Activated CD4-positive, alpha-beta T cell treated with anti-CD3 and anti-CD28 coated beads for 36 hours (primary cell): ENCODE results near the gene CCDC34. TPM values are rescaled to one million over a fixed set of nuclear protein-coding genes. Genes with fewer than 3 reads are reported as not detected.
A peak's percentile ranks its signal among the peaks of the same experiment; 100 is the strongest.

Experiments used
- ATAC-seq: fragments of 200-7000 bp; cut with Tn5 transposase; one replicate; pipeline ENCODE4 v1.10.0; 2021; ENCODE audit warnings: mild to moderate bottlenecking, moderate library complexity
- CTCF ChIA-PET: fragments of 350-600 bp; sonication (Branson Sonifier 250); formaldehyde crosslinking; loops from one replicate; lab custom pipeline; 2021; ENCODE audit warnings: antibody characterized with exemption; lab: Charles Lee
- POLR2A ChIA-PET: fragments of 350-600 bp; sonication (Branson Sonifier 250); formaldehyde crosslinking; loops from one replicate; lab custom pipeline; 2021; ENCODE audit warnings: antibody characterized with exemption, inconsistent platforms; lab: Charles Lee
- DNase-seq: peaks from one replicate; pipeline ENCODE4 v3.0.0-alpha.2; 2020
- H3K27ac Mint-ChIP-seq: one replicate; pipeline ENCODE4 v1.8.0; 2021; ENCODE audit warnings: mixed read lengths
- H3K27me3 Mint-ChIP-seq: one replicate; pipeline ENCODE4 v1.8.0; 2021; ENCODE audit warnings: mixed read lengths
- H3K36me3 Mint-ChIP-seq: one replicate; pipeline ENCODE4 v1.8.0; 2021; ENCODE audit warnings: low read depth, mixed read lengths
- H3K4me1 Mint-ChIP-seq: one replicate; pipeline ENCODE4 v1.8.0; 2021; ENCODE audit warnings: mixed read lengths
- H3K4me3 Mint-ChIP-seq: one replicate; pipeline ENCODE4 v1.8.0; 2021; ENCODE audit warnings: mild to moderate bottlenecking, moderate library complexity, mixed read lengths
- H3K9me3 Mint-ChIP-seq: one replicate; pipeline ENCODE4 v1.8.0; 2021; ENCODE audit warnings: low read depth, mixed read lengths
- intact Hi-C, 2 experiments: fragments of 100-400 bp; cut with DNase I in 1 of 2; cut with micrococcal nuclease in 1 of 2; formaldehyde crosslinking; loops; one replicate each; pipeline versions ENCODE4 v1.14.2 to v1.15.1; 2022 to 2024; cut with DNase I, micrococcal nuclease
- total RNA-seq, 2 experiments: library from RNA; stranded (reverse); gene quantifications; one replicate each; pipeline ENCODE4 v1.2.3, GENCODE V29; 2021

The CCDC34 gene
- total RNA-seq, 2 experiments from 2014 or later, result 24.6 to 42.4 TPM

DNA sequence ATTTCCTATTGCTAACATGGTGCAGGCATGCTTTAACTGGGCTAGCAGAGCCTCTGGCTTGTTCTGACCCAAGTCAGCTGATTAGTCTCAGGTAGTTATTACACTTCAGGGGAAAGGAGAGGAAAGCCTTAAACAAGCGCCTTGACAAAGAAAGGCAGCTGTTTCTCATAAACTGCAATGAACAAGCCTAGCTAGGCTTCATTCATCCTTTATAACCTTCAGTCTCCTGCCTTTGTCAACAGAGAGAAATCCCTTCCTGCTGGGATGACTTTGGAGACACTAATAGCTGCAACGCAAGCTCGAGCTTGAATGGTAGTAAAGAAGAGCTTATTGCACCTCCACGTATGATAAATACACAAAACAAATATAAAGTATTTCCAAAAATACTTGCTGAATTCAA, 68.4 kb downstream of the CCDC34 start:
- DNase-seq (no peak), ATAC-seq (no peak)
- intact Hi-C loops, result loop anchor here in 1 of 2 experiments (5.0 kb wide), 1 partner anchor 112 kb away; no protein-coding TSS in a partner anchor
- peaks cover 19% of the 10 kb centered on the region for H3K27me3 Mint-ChIP-seq
- peaks cover 1% of the 10 kb centered on the region for H3K36me3 Mint-ChIP-seq
- POLR2A ChIA-PET, result no interaction called here
- CTCF ChIA-PET, result interaction anchor here (0.7 to 1.0 kb wide), 2 partner anchors 11 kb away, joined by 3 to 5 read pairs; no protein-coding TSS in a partner anchor
- H3K9me3 Mint-ChIP-seq, result peaks cover 18% of the 10 kb centered on the region
- H3K4me1 Mint-ChIP-seq, result no peaks in the 10 kb centered on the region
- no peak overlapping the region for H3K27ac Mint-ChIP-seq
- no peak overlapping the region for H3K4me3 Mint-ChIP-seq

- Mint-ChIP-seq H3K9me3 (peaks cover 18% of the 10 kb centered on the region), H3K27ac (no peak overlapping the region), H3K27me3 (peaks cover 18% of the 10 kb centered on the region), H3K4me1 (no peaks in the 10 kb centered on the region), H3K4me3 (no peak overlapping the region), H3K36me3 (peaks cover 1% of the 10 kb centered on the region)
- ATAC-seq (no peak), DNase-seq (no peak)
- CTCF ChIA-PET, result interaction anchor here (0.7 kb wide), 1 partner anchor 12 kb away, joined by 3 read pairs; no protein-coding TSS in a partner anchor
- POLR2A ChIA-PET, result no interaction called here
- intact Hi-C loops, result no loop called here
These were observed 69.2 kb downstream of the CCDC34 start for GRCh38 chr11:27293515-27294417.

DNA sequence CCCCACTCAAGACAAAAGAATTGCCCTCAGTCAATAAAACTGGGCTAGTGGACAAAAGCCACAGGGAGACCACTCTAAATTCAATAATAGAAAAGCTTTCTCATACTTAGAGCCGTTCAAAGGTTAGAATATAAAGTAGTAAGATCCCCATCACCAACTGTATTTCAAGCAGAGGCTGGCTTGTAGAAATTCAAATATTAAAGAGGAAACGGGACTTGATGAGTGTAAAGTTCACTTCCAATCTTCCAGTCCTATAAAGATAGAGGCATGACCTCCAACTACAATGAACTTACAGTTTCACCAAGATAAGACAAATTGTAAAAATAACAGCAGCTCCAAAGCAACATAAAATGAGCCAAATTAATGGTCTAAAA, 70.4 kb downstream of the CCDC34 start:
- Mint-ChIP-seq H3K4me3 (no peak overlapping the region), H3K27me3 (peaks cover 14% of the 10 kb centered on the region), H3K9me3 (peaks cover 18% of the 10 kb centered on the region), H3K27ac (no peak overlapping the region), H3K36me3 (peaks cover 1% of the 10 kb centered on the region), H3K4me1 (no peaks in the 10 kb centered on the region)
- ATAC-seq, result no peak
- CTCF ChIA-PET, result no interaction called here
- DNase-seq, result no peak
- POLR2A ChIA-PET, result no interaction called here
- intact Hi-C loops, result no loop called here

DNA sequence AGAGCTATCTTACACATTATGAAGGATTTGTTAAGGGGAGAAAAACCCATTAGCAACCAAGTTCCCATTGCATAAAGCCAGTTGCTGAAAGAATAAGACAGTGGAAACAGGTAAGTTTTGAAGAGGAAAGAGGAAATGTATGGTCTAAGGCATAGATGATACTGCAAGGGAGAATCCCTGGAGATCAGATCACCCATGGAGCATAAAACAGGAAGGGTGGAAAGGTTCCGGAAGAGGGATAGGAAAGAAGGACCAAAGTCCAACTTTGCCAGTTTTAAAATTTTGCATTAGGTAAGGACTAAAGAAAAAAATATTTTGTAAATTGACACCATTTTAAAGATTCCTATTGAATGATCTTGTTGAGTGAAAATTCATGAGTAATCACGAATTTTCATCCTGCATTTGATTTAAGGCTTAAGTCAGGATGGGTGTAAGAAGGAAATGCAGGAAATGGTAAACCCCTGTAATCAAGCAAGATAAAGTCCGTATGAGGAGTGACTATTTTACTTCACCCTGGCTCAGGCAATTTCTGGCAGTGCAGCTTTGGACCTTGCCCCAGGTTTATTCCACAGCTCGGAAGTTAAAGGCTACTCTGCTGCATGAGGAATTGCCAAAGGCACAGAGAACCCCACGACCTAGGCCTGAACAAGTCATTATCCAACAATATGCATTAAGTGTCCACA, 70.9 kb downstream of the CCDC34 start:
- no peak overlapping the region for H3K27ac Mint-ChIP-seq
- peaks cover 13% of the 10 kb centered on the region for H3K27me3 Mint-ChIP-seq
- intact Hi-C loops, result no loop called here
- peaks cover 1% of the 10 kb centered on the region for H3K36me3 Mint-ChIP-seq
- H3K4me3 Mint-ChIP-seq, result no peak overlapping the region
- DNase-seq, result no peak
- H3K4me1 Mint-ChIP-seq, result no peaks in the 10 kb centered on the region
- ChIA-PET POLR2A (no interaction called here), CTCF (no interaction called here)
- H3K9me3 Mint-ChIP-seq, result peaks cover 18% of the 10 kb centered on the region
- ATAC-seq, result no peak

GRCh38 chr11:27291302-27291889, 71.6 kb downstream of the CCDC34 start:
- no peaks in the 10 kb centered on the region for H3K4me1 Mint-ChIP-seq
- H3K36me3 Mint-ChIP-seq, result peaks cover 1% of the 10 kb centered on the region
- peaks cover 18% of the 10 kb centered on the region for H3K9me3 Mint-ChIP-seq
- no peak overlapping the region for H3K4me3 Mint-ChIP-seq
- ChIA-PET CTCF (no interaction called here), POLR2A (no interaction called here)
- no peak overlapping the region for H3K27ac Mint-ChIP-seq
- ATAC-seq (no peak), DNase-seq (peak; percentile 25)
- intact Hi-C loops, result no loop called here
- H3K27me3 Mint-ChIP-seq, result peaks cover 13% of the 10 kb centered on the region

DNA sequence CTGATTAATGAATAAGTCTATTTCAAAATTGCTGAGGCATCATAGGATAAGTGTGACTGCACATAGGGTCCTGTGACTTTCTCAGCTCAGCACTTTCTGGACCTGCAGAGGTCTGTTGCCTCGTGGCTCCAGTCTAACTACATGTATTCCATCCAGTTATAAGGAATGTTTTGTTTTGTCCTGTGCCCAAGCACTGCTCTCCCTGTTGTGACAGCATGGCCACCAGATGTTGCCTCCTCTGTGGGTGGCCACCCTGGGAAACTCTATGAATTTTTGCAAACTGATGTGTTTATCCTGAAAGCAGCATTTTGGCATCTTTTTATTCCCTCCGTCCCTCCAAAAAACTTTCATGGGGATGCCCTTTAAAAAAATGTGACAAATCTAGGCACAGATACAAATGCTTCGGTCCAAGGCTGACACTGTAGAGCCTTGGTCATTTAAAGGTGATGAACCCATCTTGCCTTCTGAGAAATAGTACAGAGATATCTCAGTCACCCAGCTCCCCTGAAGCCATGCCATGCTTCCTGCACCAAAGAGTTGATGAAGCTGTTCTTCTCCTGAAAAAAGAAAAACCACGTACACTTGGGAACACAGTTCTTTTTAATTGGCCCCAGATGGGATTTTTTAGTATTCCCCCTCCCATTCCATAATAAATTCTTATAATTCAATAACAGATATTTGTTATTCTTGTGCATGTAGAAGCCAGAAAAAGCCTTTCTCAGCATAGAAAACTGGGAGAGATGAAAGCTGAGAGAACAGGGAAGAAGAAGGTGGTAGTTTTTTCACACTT, 72.6 kb downstream of the CCDC34 start:
- no peak overlapping the region for H3K4me3 Mint-ChIP-seq
- H3K4me1 Mint-ChIP-seq, result no peaks in the 10 kb centered on the region
- H3K9me3 Mint-ChIP-seq, result peaks cover 18% of the 10 kb centered on the region
- ChIA-PET POLR2A (no interaction called here), CTCF (no interaction called here)
- intact Hi-C loops, result no loop called here
- H3K27me3 Mint-ChIP-seq, result peaks cover 13% of the 10 kb centered on the region
- no peak overlapping the region for H3K27ac Mint-ChIP-seq
- ATAC-seq (no peak), DNase-seq (no peak)
- peaks cover 1% of the 10 kb centered on the region for H3K36me3 Mint-ChIP-seq

Other genes starting within 250 kb of the CCDC34 start
- gene LGR4, start 109.6 kb upstream of the CCDC34 start, total RNA-seq, result under 1 TPM; 0.19 to 0.21 TPM
- 10 to 100 TPM; 16.1 to 19.2 TPM for gene LIN7C, start 143.6 kb upstream of the CCDC34 start, total RNA-seq